ENCODE results near the gene GSPT2.

Gene GSPT2

DNA sequence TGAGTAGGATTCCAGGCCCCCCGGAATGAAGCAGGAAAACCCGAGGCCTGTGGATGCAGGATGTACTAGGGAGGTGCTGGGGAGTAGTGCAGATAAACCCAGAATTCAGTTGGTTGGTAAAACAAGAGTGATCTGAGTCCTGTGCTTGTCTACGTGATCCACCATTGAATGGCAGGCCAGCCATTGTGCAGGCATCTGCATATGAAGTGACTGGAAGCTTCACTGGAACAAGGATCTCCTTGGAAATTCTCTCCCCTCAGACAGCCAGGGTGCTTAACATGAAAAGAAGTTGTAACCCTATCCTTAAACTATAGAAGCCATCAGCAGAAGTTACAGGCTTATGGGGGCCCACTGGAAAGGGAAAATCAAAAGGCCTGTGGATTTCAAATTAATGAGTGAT lies 656 bp upstream of the GSPT2 start:
- TF ChIP-seq, protein P1, sequence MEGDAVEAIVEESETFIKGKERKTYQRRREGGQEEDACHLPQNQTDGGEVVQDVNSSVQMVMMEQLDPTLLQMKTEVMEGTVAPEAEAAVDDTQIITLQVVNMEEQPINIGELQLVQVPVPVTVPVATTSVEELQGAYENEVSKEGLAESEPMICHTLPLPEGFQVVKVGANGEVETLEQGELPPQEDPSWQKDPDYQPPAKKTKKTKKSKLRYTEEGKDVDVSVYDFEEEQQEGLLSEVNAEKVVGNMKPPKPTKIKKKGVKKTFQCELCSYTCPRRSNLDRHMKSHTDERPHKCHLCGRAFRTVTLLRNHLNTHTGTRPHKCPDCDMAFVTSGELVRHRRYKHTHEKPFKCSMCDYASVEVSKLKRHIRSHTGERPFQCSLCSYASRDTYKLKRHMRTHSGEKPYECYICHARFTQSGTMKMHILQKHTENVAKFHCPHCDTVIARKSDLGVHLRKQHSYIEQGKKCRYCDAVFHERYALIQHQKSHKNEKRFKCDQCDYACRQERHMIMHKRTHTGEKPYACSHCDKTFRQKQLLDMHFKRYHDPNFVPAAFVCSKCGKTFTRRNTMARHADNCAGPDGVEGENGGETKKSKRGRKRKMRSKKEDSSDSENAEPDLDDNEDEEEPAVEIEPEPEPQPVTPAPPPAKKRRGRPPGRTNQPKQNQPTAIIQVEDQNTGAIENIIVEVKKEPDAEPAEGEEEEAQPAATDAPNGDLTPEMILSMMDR (IDR thresholded peaks at IDR 0.05), result no peak
- DNase-seq (ENCODE audit: low spot score), result no peak
- Histone ChIP-seq H3K27ac (no peak overlapping the region), H3K4me3 (peak overlapping the region; percentile 78)

DNA sequence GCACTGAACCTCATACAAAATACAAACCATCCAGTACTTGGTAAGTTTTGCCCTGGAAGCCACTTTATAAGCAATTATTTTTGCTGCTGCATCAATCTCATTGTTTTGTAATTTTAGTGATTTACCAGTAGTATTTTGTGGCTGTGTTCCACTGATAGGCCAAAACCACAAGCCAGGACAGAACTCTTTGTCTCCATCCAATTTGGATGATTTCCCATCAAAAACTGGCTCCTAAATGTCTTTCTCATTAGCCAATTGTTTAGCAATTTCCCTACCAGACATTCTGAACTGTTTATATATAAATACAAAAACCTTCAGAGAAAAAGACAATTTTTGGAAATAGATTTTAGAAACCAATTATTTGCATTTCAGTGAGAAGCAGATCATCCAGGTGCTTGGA lies 4.4 kb downstream of the GSPT2 start:
- no peak for DNase-seq (ENCODE audit: low spot score)
- Histone ChIP-seq H3K27ac (no peak overlapping the region), H3K4me3 (no peak overlapping the region)
- TF ChIP-seq, protein P1 (IDR thresholded peaks at IDR 0.05), result no peak

DNA sequence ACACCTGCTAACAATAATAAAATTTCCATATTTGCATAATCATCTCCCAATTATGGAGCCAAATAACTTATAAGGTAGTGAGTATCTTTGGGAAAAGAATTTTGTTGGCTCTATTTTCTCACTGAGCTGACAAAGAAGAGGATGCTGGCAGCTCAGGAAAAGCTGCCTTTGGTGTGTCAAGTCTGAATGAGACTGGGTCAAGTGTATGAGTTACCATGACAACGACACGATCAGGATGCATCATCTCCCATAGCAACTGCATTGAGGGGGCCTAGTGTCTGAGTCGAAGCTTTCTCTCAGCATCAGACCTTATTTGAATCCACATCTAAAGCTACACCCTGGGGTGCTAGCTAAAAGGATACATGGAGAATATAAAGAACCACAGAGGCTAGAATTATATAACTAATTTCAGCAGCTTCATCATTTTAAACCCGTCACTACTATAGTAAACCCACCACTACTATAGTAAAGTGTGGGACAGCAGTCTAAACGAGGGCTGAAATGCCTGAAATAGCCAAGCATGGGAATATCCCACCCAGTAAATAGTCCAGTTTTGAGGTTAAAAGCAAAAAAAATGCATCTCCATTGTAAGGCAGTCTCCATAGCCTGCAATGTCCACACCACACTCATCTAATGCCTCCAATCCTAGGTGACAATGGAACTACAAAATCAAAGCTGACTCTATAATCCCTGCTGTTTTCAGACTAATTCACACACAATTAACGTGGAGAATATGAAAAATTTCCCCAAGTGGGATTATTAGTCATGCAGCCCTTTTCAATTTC lies 16.0 kb downstream of the GSPT2 start:
- H3K4me3 ChIP-seq, result no peak overlapping the region
- no peak for DNase-seq (ENCODE audit: low spot score)
- no peak overlapping the region for H3K27ac ChIP-seq
- TF ChIP-seq, protein P1 (IDR thresholded peaks at IDR 0.05), result no peak

DNA sequence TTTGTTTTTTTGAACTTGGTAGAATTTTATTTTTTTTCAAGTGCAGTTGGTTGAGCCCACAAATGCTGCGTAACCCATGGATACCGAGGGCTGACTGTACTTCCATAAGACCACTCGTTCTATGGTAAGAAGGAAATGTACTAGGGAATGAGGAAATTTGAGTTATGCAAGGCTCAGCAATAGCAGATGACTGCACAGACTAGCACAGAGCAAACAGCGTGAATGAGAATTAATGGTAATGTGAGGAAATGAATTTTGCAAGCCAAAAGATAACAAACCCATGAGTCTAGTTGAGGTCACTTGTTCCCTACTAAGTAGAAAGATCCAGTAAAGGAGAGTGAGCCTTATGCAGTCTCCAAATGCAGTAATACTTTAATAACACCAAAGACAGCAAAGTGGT lies 17.4 kb downstream of the GSPT2 start:
- TF ChIP-seq, protein P1 (IDR thresholded peaks at IDR 0.05), result no peak
- Histone ChIP-seq H3K27ac (no peak overlapping the region), H3K4me3 (no peak overlapping the region)
- no peak for DNase-seq (ENCODE audit: low spot score)

DNA sequence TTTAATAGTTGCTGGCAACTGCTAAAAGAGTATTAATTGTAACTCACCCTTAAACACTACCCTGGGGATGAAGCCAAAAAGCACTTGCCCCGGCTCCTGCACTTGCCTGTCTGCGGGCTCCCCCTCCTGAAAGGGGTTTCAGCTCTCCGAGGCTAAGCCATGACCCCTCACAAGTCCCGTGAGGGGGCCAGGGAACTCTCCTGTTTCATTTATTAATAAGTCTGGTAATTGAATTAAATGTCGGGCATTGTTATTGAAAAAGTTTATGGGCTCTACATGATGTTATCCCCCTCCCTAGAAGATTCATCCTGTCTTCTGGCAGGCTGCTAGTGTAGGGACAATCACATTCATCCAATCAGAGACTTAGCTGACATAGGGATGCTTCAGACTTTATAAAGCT lies 23.3 kb downstream of the GSPT2 start:
- no peak for DNase-seq (ENCODE audit: low spot score)
- TF ChIP-seq, protein P1 (IDR thresholded peaks at IDR 0.05), result no peak
- no peak overlapping the region for H3K27ac ChIP-seq

DNA sequence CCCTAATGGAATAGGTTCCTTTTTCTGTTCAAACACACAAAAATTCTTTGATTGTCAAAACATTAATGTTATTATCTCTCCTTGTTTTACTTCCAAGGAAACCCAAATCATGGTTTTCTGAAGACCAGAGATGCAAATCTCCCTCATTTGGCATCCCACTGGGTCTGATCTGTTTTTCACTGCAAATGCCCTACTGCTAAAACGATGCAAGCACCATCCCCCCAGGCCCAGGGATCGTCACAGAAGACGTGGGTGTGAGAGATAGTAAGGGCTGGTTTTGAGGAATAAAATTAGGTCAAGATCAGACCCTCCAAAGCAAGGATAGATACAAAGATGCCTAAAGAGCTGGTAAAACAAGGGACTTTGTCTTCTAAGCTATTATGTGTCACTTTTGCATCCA lies 33.6 kb downstream of the GSPT2 start:
- DNase-seq (ENCODE audit: low spot score), result no peak
- Histone ChIP-seq H3K4me3 (no peak overlapping the region), H3K27ac (no peak overlapping the region)
- TF ChIP-seq, protein P1 (IDR thresholded peaks at IDR 0.05), result no peak

More for the DNA sequence above, 23.3 kb downstream of the GSPT2 start:
- no peak overlapping the region for H3K4me3 ChIP-seq

DNA sequence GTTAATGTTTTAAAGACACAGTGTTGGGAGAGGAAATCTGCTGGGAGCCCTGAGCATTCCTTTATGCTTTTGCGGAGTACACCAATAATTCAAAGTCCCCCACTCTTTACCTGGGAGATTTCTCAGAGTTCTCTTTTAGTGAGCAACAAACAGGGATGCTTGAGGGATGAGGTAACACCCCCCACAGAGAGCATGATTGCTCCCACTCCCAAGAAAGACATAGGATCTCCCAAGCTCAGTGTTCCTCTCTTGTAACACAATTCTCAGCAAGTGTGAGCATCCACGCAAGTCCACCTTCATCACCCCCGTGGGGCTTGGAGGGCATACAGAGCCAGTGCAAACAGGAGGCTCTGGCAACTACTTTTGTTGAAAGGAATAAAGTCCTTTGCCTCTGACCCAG lies 36.1 kb downstream of the GSPT2 start:
- Histone ChIP-seq H3K27ac (no peak overlapping the region), H3K4me3 (no peak overlapping the region)
- TF ChIP-seq, protein P1 (IDR thresholded peaks at IDR 0.05), result no peak
- no peak for DNase-seq (ENCODE audit: low spot score)
